AG09309 (cell line): ENCODE data around the gene GPN3.
A peak's percentile ranks its signal among the peaks of the same experiment; 100 is the strongest.

Experiments used
- DNase-seq: peaks from one replicate; pipeline ENCODE4 v3.0.0-alpha.2; 2010; ENCODE audit warnings: low read depth
- H3K4me3 ChIP-seq: 2 replicates; pipeline ENCODE4 v1.5.1; 2011; ENCODE audit warnings: mild to moderate bottlenecking, low read depth, low read length, moderate library complexity; ENCODE audit not compliant: control insufficient read depth
- CTCF ChIP-seq: IDR thresholded peaks from 2 replicates; pipeline ENCODE4 v1.5.1; 2011; ENCODE audit warnings: mild to moderate bottlenecking, low read depth, low read length, inconsistent platforms; ENCODE audit not compliant: insufficient read depth, control insufficient read depth; ENCODE audit errors: missing control alignments

GPN3 gene

GRCh38 chr12:110503432-110503831, 35.4 kb upstream of the GPN3 start:
- no peak for DNase-seq
- no peak overlapping the region for H3K4me3 ChIP-seq
- no peak for TF ChIP-seq CTCF

- no peak for TF ChIP-seq CTCF
- peak within 1 kb of the TSS; percentile 100 for H3K4me3 ChIP-seq
- DNase-seq, result peak; percentile 92
Observed at GRCh38 chr12:110501752-110502738, 34.0 kb upstream of the GPN3 start, which contains the start of the genes RAD9B and VPS29. Gene RAD9B (plus strand): TSS chr12:110502331. CDS start chr12:110502338, 7 bp downstream. Gene VPS29 (minus strand): TSS chr12:110502111. CDS start chr12:110502051, 60 bp downstream.

- H3K4me3 ChIP-seq, result peak overlapping the region; percentile 100
- TF ChIP-seq CTCF, result no peak
- DNase-seq, result peak; percentile 4
Observed at GRCh38 chr12:110501399-110501751, 33.3 kb upstream of the GPN3 start.

GRCh38 chr12:110498984-110499706, 31.1 kb upstream of the GPN3 start:
- no peak overlapping the region for H3K4me3 ChIP-seq
- peak; percentile 25 for DNase-seq
- no peak for TF ChIP-seq CTCF

- DNase-seq, result no peak
- no peak for TF ChIP-seq CTCF
- H3K4me3 ChIP-seq, result no peak overlapping the region
Observed at GRCh38 chr12:110475426-110475825, 7.4 kb upstream of the GPN3 start.

GRCh38 chr12:110467847-110468213, 227 bp downstream of the GPN3 start:
- H3K4me3 ChIP-seq, result peak overlapping the region; percentile 97
- no peak for DNase-seq
- TF ChIP-seq CTCF, result no peak
